Stimulated activated CD4-positive, alpha-beta T cell treated with anti-CD3 and anti-CD28 coated beads, Interleukin-15, amount 100 ng/mL, for 1 hour (primary cell): ENCODE results near the gene AGR3.

ENCODE experiments used
- DNase-seq, 2 donors: peaks; one replicate each; pipeline ENCODE4 v3.0.0-alpha.2; 2020; ENCODE audit warnings: low read depth in 1 of 2, low spot score in 1 of 2

The AGR3 gene

DNA sequence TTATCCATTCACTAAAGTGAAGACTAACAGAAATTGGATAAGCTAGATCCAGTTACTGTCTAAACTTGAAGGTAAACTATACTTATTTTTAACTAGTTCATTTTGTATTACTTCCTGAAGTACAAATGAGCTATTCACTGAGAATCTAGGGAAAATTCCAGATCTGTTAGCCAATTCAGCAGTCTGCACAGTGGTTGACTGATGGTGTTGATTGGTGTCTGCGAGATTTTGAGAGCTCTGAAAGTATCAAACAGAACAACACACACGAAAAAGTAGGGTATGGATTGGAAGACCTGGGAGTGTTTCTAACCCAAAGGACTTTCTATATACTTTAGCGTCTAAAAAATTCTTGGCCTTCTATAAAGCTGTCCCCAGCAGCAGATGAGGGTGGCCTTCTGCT is 43.4 kb downstream of the AGR3 start:
- no peak for DNase-seq

GRCh38 chr7:16836481-16836880 is 45.3 kb downstream of the AGR3 start:
- DNase-seq: no peak

DNA sequence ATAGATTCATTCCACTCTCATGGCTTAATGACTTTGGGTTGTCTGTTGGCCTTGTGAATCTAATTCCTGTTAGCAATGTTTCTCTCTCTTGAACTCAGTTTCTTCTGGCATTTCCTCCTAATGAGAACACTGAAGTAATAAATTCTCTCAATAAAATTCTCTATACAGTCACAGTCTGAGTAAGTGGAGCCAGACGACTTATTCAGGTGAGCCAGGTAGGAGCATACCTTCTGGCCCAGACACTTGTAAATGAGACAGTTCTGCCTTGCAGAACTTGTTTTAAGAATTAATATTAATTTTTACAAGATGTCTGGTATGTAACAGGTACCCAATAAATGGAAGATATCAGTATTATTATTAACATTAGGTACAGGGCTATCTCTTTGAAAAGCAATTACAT is 48.4 kb downstream of the AGR3 start:
- no peak for DNase-seq

GRCh38 chr7:16826060-16826459 is 55.7 kb downstream of the AGR3 start:
- no peak for DNase-seq

DNA sequence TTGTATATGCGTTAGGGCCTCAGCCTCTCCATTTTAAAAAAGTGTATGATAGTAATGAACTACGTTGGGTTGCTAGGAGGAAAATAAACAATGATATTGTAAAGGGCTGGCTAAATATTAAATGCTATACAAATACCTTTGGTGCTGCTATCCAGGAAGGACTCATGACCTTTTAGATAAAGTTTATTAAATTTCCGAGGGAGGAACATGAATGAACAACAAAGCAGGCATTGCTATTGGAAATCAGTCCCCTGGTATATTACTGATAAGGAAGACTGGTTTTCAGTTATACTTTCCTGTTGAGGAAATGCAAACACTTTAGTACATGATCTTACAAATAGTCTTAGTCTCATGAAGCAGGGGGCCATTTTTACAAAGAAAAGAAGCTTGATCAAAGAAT is 59.8 kb downstream of the AGR3 start:
- DNase-seq: no peak

DNA sequence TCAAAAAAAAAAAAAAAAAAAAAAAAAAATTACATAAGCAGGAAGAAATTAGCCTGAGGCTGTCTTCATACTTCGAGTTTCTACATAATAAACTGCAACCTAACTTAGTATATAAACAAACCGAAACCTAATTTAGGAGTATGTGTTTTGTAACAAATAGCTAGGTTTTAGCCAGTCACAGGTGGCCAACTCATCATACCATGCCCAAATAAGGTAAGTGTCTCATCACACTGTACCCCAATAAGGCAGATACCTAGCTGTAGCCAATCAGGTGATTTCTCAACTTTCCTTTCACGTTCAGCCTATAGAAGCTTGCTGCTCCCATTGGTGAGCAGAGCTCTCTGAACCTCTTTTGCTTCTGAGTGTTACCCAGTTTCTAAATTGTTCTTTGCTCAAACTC is 63.1 kb downstream of the AGR3 start:
- DNase-seq: no peak

- no peak for DNase-seq
These were observed 64.2 kb downstream of the AGR3 start for GRCh38 chr7:16817536-16817935.

DNA sequence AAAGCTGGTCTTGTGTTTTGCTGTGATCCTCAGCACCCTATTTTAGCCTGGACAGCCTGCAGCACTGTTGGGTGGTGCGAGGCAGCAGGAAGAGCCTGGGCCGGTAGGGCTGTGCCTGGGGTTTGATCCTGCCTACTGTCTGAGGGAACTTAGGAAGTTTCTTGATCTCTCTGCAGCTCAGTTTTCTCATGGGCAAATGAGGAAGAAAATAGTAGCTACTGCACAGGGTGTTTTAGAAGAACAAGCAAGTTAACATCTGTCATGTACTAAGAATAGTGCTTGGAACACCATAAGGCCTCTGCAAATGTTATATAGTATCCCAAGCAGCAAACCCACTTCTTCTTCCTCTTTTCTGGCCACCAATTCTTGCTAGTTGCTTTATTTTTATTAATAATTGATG is 65.0 kb downstream of the AGR3 start:
- DNase-seq: no peak

DNA sequence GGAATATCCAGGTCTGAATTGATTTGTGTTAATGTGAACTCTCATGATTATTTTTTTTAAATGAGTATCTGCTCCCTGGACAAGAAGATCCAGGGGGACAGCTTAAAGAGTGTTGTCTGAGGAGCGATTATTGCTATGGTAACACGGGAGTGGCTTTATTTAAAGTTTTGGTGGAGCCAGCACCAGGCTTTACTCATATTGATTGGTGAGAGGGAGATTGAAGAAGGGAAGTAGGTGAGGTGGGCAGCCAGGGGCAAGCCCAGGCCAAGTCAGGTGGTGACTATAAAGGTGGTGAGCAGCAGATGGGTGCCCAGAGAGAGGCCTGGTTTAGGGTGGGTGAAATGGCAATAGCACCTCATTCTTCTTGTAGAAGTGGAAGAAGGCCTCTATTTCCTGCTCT is 66.8 kb downstream of the AGR3 start:
- no peak for DNase-seq

- no peak for DNase-seq
These were observed 68.6 kb downstream of the AGR3 start for GRCh38 chr7:16813232-16813616.

GRCh38 chr7:16812542-16813231 is 69.1 kb downstream of the AGR3 start:
- no peak for DNase-seq

DNA sequence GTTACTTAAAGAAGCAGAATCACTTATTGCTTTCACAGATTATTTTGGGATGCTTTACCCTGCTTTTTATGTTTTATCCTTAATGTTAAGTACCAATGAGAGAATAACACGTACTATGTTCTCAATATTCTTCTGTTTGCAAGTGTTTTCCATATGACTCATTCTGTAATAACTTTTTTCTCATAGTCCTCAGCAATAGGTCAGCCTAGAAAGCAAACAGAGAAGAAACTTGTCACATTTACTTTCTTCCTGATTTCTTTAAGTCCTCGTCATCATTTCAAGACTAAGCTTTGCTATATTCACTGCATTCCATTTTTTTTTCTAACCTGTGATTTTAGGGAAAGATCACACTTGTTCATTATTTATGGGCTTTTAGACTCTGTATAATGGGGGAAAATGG is 70.2 kb downstream of the AGR3 start:
- DNase-seq: no peak

DNA sequence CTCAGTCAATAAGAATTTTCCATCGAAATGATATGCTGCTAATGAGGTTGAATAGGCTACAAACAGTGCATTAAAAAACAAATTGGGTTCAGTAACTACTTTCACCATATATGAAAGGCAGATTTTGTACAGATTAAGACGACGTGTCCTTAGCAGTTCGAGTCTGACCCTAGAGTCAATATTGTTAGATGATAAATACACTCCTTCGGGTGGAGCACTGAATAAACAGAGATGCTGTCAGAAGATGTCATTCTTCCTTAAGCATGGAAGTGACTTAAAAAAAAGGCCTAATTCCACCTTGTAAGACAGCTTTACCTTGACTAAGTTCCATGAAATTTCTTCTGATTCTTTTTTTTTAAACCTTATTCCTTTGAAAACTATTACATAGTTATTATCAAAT is 71.2 kb downstream of the AGR3 start:
- no peak for DNase-seq

DNA sequence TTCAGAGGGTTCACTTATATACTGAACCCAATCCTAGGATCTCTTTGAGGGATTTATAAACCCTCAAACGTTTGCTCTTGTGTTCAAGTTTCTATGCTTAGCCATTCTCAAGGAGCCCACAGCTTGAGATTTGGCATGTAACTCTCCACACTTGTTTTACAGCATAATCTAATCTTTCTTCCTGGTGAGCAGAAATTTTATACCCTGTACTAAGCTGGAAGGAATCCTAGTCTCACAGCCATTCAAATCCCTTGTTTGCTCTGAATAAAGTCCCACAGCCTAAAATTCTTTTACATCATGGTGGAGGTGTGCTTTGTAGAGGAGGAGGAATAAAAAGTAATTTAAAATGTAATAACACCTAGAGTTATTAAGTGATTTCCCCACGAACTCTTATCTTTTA is 71.7 kb downstream of the AGR3 start:
- no peak for DNase-seq
